Measurements from ENCODE around the gene ALX4.

ALX4 gene

GRCh38 chr11:44309478-44310205 is at the start of gene ALX4:
ALX4 (minus strand) TSS chr11:44310139; CDS start chr11:44310062, 77 bp downstream.
- peak; percentile 50 for DNase-seq (ENCODE audit: low spot score)

GRCh38 chr11:44359162-44359561 is 49.2 kb upstream of the ALX4 start:
- no peak for DNase-seq (ENCODE audit: low spot score)

- DNase-seq (ENCODE audit: low spot score) = no peak
Measured at GRCh38 chr11:44358713-44359112, 48.8 kb upstream of the ALX4 start.

- no peak for DNase-seq (ENCODE audit: low spot score)
Measured at GRCh38 chr11:44357711-44358110, 47.8 kb upstream of the ALX4 start.

GRCh38 chr11:44356351-44356750 is 46.4 kb upstream of the ALX4 start:
- DNase-seq (ENCODE audit: low spot score) = no peak

- no peak for DNase-seq (ENCODE audit: low spot score)
Measured at GRCh38 chr11:44351898-44352498, 42.1 kb upstream of the ALX4 start.

GRCh38 chr11:44351006-44351660 is 41.2 kb upstream of the ALX4 start:
- no peak for DNase-seq (ENCODE audit: low spot score)

- DNase-seq (ENCODE audit: low spot score) = no peak
Measured at GRCh38 chr11:44349328-44349727, 39.4 kb upstream of the ALX4 start.

GRCh38 chr11:44348721-44349120 is 38.8 kb upstream of the ALX4 start:
- DNase-seq (ENCODE audit: low spot score) = no peak

GRCh38 chr11:44348114-44348513 is 38.2 kb upstream of the ALX4 start:
- DNase-seq (ENCODE audit: low spot score) = no peak

- no peak for DNase-seq (ENCODE audit: low spot score)
Measured at GRCh38 chr11:44347538-44347937, 37.6 kb upstream of the ALX4 start.

GRCh38 chr11:44346983-44347382 is 37.0 kb upstream of the ALX4 start:
- no peak for DNase-seq (ENCODE audit: low spot score)

GRCh38 chr11:44345781-44346180 is 35.8 kb upstream of the ALX4 start:
- no peak for DNase-seq (ENCODE audit: low spot score)

- no peak for DNase-seq (ENCODE audit: low spot score)
Measured at GRCh38 chr11:44344921-44345320, 35.0 kb upstream of the ALX4 start.

- DNase-seq (ENCODE audit: low spot score) = no peak
Measured at GRCh38 chr11:44344423-44344820, 34.5 kb upstream of the ALX4 start.

GRCh38 chr11:44343778-44344422 is 34.0 kb upstream of the ALX4 start:
- DNase-seq (ENCODE audit: low spot score) = no peak

- no peak for DNase-seq (ENCODE audit: low spot score)
Measured at GRCh38 chr11:44342616-44343015, 32.7 kb upstream of the ALX4 start.

GRCh38 chr11:44340656-44341055 is 30.7 kb upstream of the ALX4 start:
- DNase-seq (ENCODE audit: low spot score) = no peak

- DNase-seq (ENCODE audit: low spot score) = no peak
Measured at GRCh38 chr11:44339530-44339883, 29.6 kb upstream of the ALX4 start.

- no peak for DNase-seq (ENCODE audit: low spot score)
Measured at GRCh38 chr11:44338698-44339529, 29.0 kb upstream of the ALX4 start.

GRCh38 chr11:44338026-44338425 is 28.1 kb upstream of the ALX4 start:
- DNase-seq (ENCODE audit: low spot score) = no peak

- DNase-seq (ENCODE audit: low spot score) = no peak
Measured at GRCh38 chr11:44335919-44336318, 26.0 kb upstream of the ALX4 start.

All from hepatic stellate cell (primary cell).